Right atrium auricular region (tissue), 2 donors: ENCODE data around the gene PPP2R2B. TPM values are rescaled to one million over a fixed set of nuclear protein-coding genes. Genes with fewer than 3 reads are reported as not detected.

Experiments used
- DNase-seq: peaks from one replicate; pipeline ENCODE4 v3.0.0-alpha.2; 2019; ENCODE audit warnings: low spot score
- H3K27ac ChIP-seq, 2 donors: fragments of 200-600 bp; sonication (generic); 1 replicate in 1 of 2; 2 replicates in 1 of 2; pipeline ENCODE4 v1.5.1; 2016 to 2019
- H3K27me3 ChIP-seq, 2 donors: fragments of 200-600 bp; sonication (generic); one replicate each; pipeline versions ENCODE4 v1.5.1 to v1.6.0; 2017 to 2019
- H3K36me3 ChIP-seq: fragments of 200-600 bp; sonication (generic); one replicate; pipeline ENCODE4 v1.5.1; 2016
- H3K4me1 ChIP-seq, 2 donors: fragments of 200-600 bp; sonication (generic); one replicate each; pipeline versions ENCODE4 v1.5.1 to v1.6.0; 2017 to 2019
- H3K4me3 ChIP-seq, 2 donors: fragments of 200-600 bp; sonication (generic); 1 replicate in 1 of 2; 2 replicates in 1 of 2; pipeline ENCODE4 v1.5.1; 2017 to 2019; ENCODE audit warnings: mild to moderate bottlenecking in 1 of 2, moderate library complexity in 1 of 2
- H3K9me3 ChIP-seq, 2 donors: fragments of 200-600 bp; sonication (generic); one replicate each; pipeline ENCODE4 v1.5.1; 2019
- CTCF ChIP-seq, 2 donors: fragments of 200-600 bp; sonication (generic); IDR thresholded peaks; one replicate each; pipeline ENCODE4 v1.5.1; 2019; ENCODE audit warnings: antibody characterized with exemption in 2 of 2
- total RNA-seq, 2 donors: library from RNA; depleted of rRNA; stranded (reverse); fragments of >200 nt; gene quantifications; one replicate each; pipeline ENCODE4 v1.1.0, GENCODE V29; 2016

PPP2R2B gene
- total RNA-seq, 2 donors from 2014 or later = 1.6 to 12.4 TPM

- Histone ChIP-seq H3K36me3 (no peaks in the 10 kb centered on the region), H3K27ac (no peak overlapping the region)
- no peak for TF ChIP-seq CTCF (IDR thresholded peaks at IDR 0.05)
Measured at GRCh38 chr5:146821732-146822131, 56.8 kb downstream of the PPP2R2B start.

GRCh38 chr5:146820987-146821386 lies 57.6 kb downstream of the PPP2R2B start:
- Histone ChIP-seq H3K36me3 (no peaks in the 10 kb centered on the region), H3K4me3 (no peak overlapping the region), H3K27ac (no peak overlapping the region), H3K9me3 (no peaks in the 10 kb centered on the region), H3K4me1 (no peaks in the 10 kb centered on the region), H3K27me3 (no peaks in the 10 kb centered on the region)
- no peak for DNase-seq
- TF ChIP-seq CTCF (IDR thresholded peaks at IDR 0.05) = no peak

More at GRCh38 chr5:146821732-146822131, 56.8 kb downstream of the PPP2R2B start:
- Histone ChIP-seq H3K27me3 (no peaks in the 10 kb centered on the region), H3K9me3 (no peaks in the 10 kb centered on the region), H3K4me1 (no peaks in the 10 kb centered on the region), H3K4me3 (no peak overlapping the region)
- DNase-seq = no peak

DNA sequence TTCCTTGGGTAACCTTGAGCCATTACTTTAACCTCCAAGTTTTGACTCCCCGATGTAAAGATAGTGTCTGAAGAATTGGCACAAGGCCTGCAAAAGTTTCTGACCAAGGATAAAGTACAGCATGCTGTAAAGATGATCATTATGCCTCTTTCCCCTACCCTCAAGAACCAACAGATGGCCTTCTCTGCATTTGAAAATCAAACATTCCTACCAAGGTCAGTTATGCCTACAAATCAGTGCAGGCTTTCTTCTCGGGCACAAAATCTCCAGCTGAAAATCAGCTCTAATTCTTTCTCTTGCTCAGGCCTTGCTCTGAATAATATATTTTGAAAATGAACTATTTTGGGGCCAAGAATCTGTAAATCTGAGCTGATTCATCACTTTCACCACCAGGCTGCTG lies 59.7 kb downstream of the PPP2R2B start:
- Histone ChIP-seq H3K36me3 (no peaks in the 10 kb centered on the region), H3K4me1 (no peaks in the 10 kb centered on the region), H3K27ac (no peak overlapping the region), H3K27me3 (no peaks in the 10 kb centered on the region), H3K4me3 (no peak overlapping the region), H3K9me3 (no peaks in the 10 kb centered on the region)
- no peak for DNase-seq
- TF ChIP-seq CTCF (IDR thresholded peaks at IDR 0.05) = no peak

DNA sequence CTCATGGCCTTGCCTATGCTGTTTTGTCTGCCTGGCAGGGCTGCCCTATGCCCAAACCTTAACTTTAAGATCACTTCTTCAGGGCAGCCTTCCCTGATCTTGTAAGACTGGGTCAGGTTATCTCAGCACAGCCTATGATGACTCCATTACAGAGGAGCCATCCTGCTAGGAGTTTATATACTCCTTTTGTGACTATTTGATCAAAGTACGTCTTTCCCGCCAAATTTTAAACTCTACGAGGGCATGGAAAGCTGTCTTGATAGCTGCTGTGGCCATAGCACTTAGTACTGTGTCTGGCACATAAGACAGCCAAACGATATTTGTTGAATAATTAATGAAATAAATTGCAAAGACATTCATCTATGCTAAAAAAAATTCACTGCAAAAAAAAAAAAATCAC lies 60.6 kb downstream of the PPP2R2B start:
- no peak overlapping the region for H3K4me3 ChIP-seq
- no peaks in the 10 kb centered on the region for H3K4me1 ChIP-seq
- H3K27me3 ChIP-seq = no peaks in the 10 kb centered on the region
- no peak overlapping the region for H3K27ac ChIP-seq
- no peak for TF ChIP-seq CTCF (IDR thresholded peaks at IDR 0.05)
- no peak for DNase-seq
- no peaks in the 10 kb centered on the region for H3K36me3 ChIP-seq
- H3K9me3 ChIP-seq = no peaks in the 10 kb centered on the region

DNA sequence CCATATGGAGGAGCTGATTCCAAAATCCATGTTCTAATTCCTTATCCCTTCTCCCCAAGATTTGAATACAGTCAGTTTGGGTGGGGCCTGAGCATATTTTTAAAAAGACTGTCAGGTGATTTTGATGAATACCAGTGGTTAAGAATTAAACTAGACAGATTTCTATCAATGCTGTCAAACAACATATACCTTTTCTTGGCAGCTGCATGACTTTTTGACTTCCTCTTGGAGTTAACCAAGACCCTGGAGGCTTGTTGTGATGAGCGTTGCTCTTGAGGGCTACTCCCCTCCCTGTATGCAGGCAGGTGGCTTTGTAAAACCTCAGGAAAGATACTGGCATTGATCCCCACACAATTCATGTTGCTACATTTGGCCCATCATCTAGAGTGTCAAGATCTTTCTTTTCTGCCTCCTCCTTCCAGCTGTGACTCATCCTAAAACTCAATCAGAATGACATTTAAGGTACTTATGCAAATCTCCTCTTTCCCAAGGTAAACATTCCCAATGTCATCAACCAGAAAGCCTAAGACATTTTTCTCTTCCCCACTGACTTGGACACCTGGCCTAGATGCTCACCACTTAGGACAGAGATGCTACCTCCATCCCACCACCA lies 61.7 kb downstream of the PPP2R2B start:
- Histone ChIP-seq H3K36me3 (no peaks in the 10 kb centered on the region), H3K4me3 (no peak overlapping the region), H3K27ac (no peak overlapping the region), H3K4me1 (no peaks in the 10 kb centered on the region), H3K27me3 (no peaks in the 10 kb centered on the region), H3K9me3 (no peaks in the 10 kb centered on the region)
- TF ChIP-seq CTCF (IDR thresholded peaks at IDR 0.05) = no peak
- DNase-seq = no peak

- no peaks in the 10 kb centered on the region for H3K36me3 ChIP-seq
- no peak overlapping the region for H3K4me3 ChIP-seq
- no peak for TF ChIP-seq CTCF (IDR thresholded peaks at IDR 0.05)
- no peaks in the 10 kb centered on the region for H3K9me3 ChIP-seq
- DNase-seq = no peak
- no peaks in the 10 kb centered on the region for H3K4me1 ChIP-seq
- no peaks in the 10 kb centered on the region for H3K27me3 ChIP-seq
- H3K27ac ChIP-seq = no peak overlapping the region
Measured at GRCh38 chr5:146815411-146815810, 63.1 kb downstream of the PPP2R2B start.
